ENCODE data around the gene CHCHD6.

Gene CHCHD6
- total RNA-seq, result 4.0 to 8.9 (median 6.5) reads per million in 9 experiments

GRCh38 chr3:126703512-126704493, at the start of gene CHCHD6:
Gene CHCHD6, plus strand, starts transcription at chr3:126704240. Its CDS starts 73 bp downstream, at chr3:126704313.
- peak; percentile 95 for ATAC-seq (replicated peaks)
- H3K27ac Mint-ChIP-seq, result peak within 1 kb of the TSS; percentile 86 to 90
- DNase-seq, result peak; percentile 94 to 95 (median 94)
- peak within 1 kb of the TSS; percentile 92 to 97 for H3K4me3 Mint-ChIP-seq
- no peaks in the 10 kb centered on the region for H3K9me3 Mint-ChIP-seq
- H3K27me3 Mint-ChIP-seq, result peaks cover 25 to 44% of the 10 kb centered on the region in 2 donors
- peaks cover 5% of the 10 kb centered on the region for H3K36me3 Mint-ChIP-seq (ENCODE audit: insufficient read depth)
- peaks cover 15 to 23% of the 10 kb centered on the region in 2 donors for H3K4me1 Mint-ChIP-seq (ENCODE audit: low read depth in 2 of 2)

- Mint-ChIP-seq H3K36me3 (ENCODE audit: insufficient read depth) (no peaks in the 10 kb centered on the region), H3K4me3 (peak within 1 kb of the TSS; percentile 87)
- peak; percentile 41 to 53 (median 43) for DNase-seq
Measured at GRCh38 chr3:126654571-126655383, 49.3 kb upstream of the CHCHD6 start, which contains the start of gene TXNRD3. Gene TXNRD3, minus strand, starts transcription at chr3:126655124.

GRCh38 chr3:126655887-126656286, 48.2 kb upstream of the CHCHD6 start:
- peak overlapping the region; percentile 87 for H3K4me3 Mint-ChIP-seq
- ATAC-seq (replicated peaks), result no peak
- H3K27ac Mint-ChIP-seq, result no peak overlapping the region

More at GRCh38 chr3:126654571-126655383, 49.3 kb upstream of the CHCHD6 start, which contains the start of gene TXNRD3:
- no peaks in the 10 kb centered on the region for H3K9me3 Mint-ChIP-seq
- peak; percentile 84 for ATAC-seq (replicated peaks)
- peaks cover 25 to 69% of the 10 kb centered on the region in 2 donors for H3K27me3 Mint-ChIP-seq
- H3K27ac Mint-ChIP-seq, result peak within 1 kb of the TSS; percentile 60 to 80
- H3K4me1 Mint-ChIP-seq (ENCODE audit: low read depth in 2 of 2), result peaks cover 0 to 3% of the 10 kb centered on the region in 2 donors

GRCh38 chr3:126656371-126657134, 47.5 kb upstream of the CHCHD6 start:
- peaks cover 32 to 73% of the 10 kb centered on the region in 2 donors for H3K27me3 Mint-ChIP-seq
- H3K36me3 Mint-ChIP-seq (ENCODE audit: insufficient read depth), result no peaks in the 10 kb centered on the region
- no peaks in the 10 kb centered on the region for H3K9me3 Mint-ChIP-seq
- H3K4me1 Mint-ChIP-seq (ENCODE audit: low read depth in 2 of 2), result peaks cover 0 to 3% of the 10 kb centered on the region in 2 donors
- no peak overlapping the region for H3K27ac Mint-ChIP-seq
- H3K4me3 Mint-ChIP-seq, result no peak overlapping the region
- DNase-seq (no peak), ATAC-seq (replicated peaks) (no peak)

More at GRCh38 chr3:126655887-126656286, 48.2 kb upstream of the CHCHD6 start:
- Mint-ChIP-seq H3K4me1 (ENCODE audit: low read depth in 2 of 2) (peaks cover 0 to 3% of the 10 kb centered on the region in 2 donors), H3K9me3 (no peaks in the 10 kb centered on the region), H3K27me3 (peaks cover 29 to 71% of the 10 kb centered on the region in 2 donors), H3K36me3 (ENCODE audit: insufficient read depth) (no peaks in the 10 kb centered on the region)
- DNase-seq, result no peak

- H3K9me3 Mint-ChIP-seq, result no peaks in the 10 kb centered on the region
- peaks cover 0 to 3% of the 10 kb centered on the region in 2 donors for H3K4me1 Mint-ChIP-seq (ENCODE audit: low read depth in 2 of 2)
- no peak for DNase-seq
- H3K36me3 Mint-ChIP-seq (ENCODE audit: insufficient read depth), result no peaks in the 10 kb centered on the region
- no peak overlapping the region for H3K27ac Mint-ChIP-seq
- ATAC-seq (replicated peaks), result no peak
- H3K27me3 Mint-ChIP-seq, result peaks cover 24 to 73% of the 10 kb centered on the region in 2 donors
- H3K4me3 Mint-ChIP-seq, result no peak overlapping the region
Measured at GRCh38 chr3:126657901-126658300, 46.1 kb upstream of the CHCHD6 start.

- Mint-ChIP-seq H3K9me3 (no peaks in the 10 kb centered on the region), H3K4me1 (ENCODE audit: low read depth in 2 of 2) (peaks cover 0 to 3% of the 10 kb centered on the region in 2 donors), H3K27me3 (peaks cover 24 to 74% of the 10 kb centered on the region in 2 donors), H3K36me3 (ENCODE audit: insufficient read depth) (no peaks in the 10 kb centered on the region), H3K4me3 (no peak overlapping the region), H3K27ac (no peak overlapping the region)
- DNase-seq, result no peak
- no peak for ATAC-seq (replicated peaks)
Measured at GRCh38 chr3:126658584-126658983, 45.5 kb upstream of the CHCHD6 start.

- ATAC-seq (replicated peaks) (no peak), DNase-seq (no peak)
- Mint-ChIP-seq H3K9me3 (no peaks in the 10 kb centered on the region), H3K27ac (no peak overlapping the region), H3K27me3 (peaks cover 24 to 83% of the 10 kb centered on the region in 2 donors), H3K4me3 (no peak overlapping the region), H3K36me3 (ENCODE audit: insufficient read depth) (no peaks in the 10 kb centered on the region), H3K4me1 (ENCODE audit: low read depth in 2 of 2) (peaks cover 0 to under 1% of the 10 kb centered on the region in 2 donors)
Measured at GRCh38 chr3:126659915-126660886, 43.8 kb upstream of the CHCHD6 start.

GRCh38 chr3:126661532-126662364, 42.3 kb upstream of the CHCHD6 start:
- Mint-ChIP-seq H3K4me1 (ENCODE audit: low read depth in 2 of 2) (peaks cover 8 to 9% of the 10 kb centered on the region in 2 donors), H3K27ac (no peak overlapping the region), H3K4me3 (no peak overlapping the region), H3K36me3 (ENCODE audit: insufficient read depth) (no peaks in the 10 kb centered on the region), H3K9me3 (no peaks in the 10 kb centered on the region), H3K27me3 (peaks cover 24 to 89% of the 10 kb centered on the region in 2 donors)
- DNase-seq, result no peak
- no peak for ATAC-seq (replicated peaks)

GRCh38 chr3:126663257-126663656, 40.8 kb upstream of the CHCHD6 start:
- no peak overlapping the region for H3K27ac Mint-ChIP-seq
- H3K4me1 Mint-ChIP-seq (ENCODE audit: low read depth in 2 of 2), result peaks cover 8 to 9% of the 10 kb centered on the region in 2 donors
- H3K4me3 Mint-ChIP-seq, result no peak overlapping the region
- ATAC-seq (replicated peaks) (no peak), DNase-seq (no peak)
- no peaks in the 10 kb centered on the region for H3K36me3 Mint-ChIP-seq (ENCODE audit: insufficient read depth)
- peaks cover 24 to 89% of the 10 kb centered on the region in 2 donors for H3K27me3 Mint-ChIP-seq
- H3K9me3 Mint-ChIP-seq, result no peaks in the 10 kb centered on the region

- Mint-ChIP-seq H3K36me3 (ENCODE audit: insufficient read depth) (no peaks in the 10 kb centered on the region), H3K4me1 (ENCODE audit: low read depth in 2 of 2) (peaks cover 8 to 9% of the 10 kb centered on the region in 2 donors), H3K27me3 (peaks cover 23 to 89% of the 10 kb centered on the region in 2 donors), H3K4me3 (no peak overlapping the region), H3K9me3 (no peaks in the 10 kb centered on the region), H3K27ac (no peak overlapping the region)
- DNase-seq (no peak), ATAC-seq (replicated peaks) (no peak)
Measured at GRCh38 chr3:126663750-126664149, 40.3 kb upstream of the CHCHD6 start.

- Mint-ChIP-seq H3K27me3 (peaks cover 18 to 92% of the 10 kb centered on the region in 2 donors), H3K9me3 (no peaks in the 10 kb centered on the region), H3K4me3 (no peak overlapping the region), H3K27ac (no peak overlapping the region), H3K4me1 (ENCODE audit: low read depth in 2 of 2) (peaks cover 8 to 9% of the 10 kb centered on the region in 2 donors), H3K36me3 (ENCODE audit: insufficient read depth) (no peaks in the 10 kb centered on the region)
- no peak for DNase-seq
- ATAC-seq (replicated peaks), result no peak
Measured at GRCh38 chr3:126664591-126665214, 39.3 kb upstream of the CHCHD6 start.
